HuH-7 (cell line): Measurements from ENCODE around the gene CRIM1.

ENCODE experiments used
- DNase-seq: peaks from one replicate; pipeline ENCODE4 v3.0.0; 2011; ENCODE audit warnings: low spot score

The CRIM1 gene

DNA sequence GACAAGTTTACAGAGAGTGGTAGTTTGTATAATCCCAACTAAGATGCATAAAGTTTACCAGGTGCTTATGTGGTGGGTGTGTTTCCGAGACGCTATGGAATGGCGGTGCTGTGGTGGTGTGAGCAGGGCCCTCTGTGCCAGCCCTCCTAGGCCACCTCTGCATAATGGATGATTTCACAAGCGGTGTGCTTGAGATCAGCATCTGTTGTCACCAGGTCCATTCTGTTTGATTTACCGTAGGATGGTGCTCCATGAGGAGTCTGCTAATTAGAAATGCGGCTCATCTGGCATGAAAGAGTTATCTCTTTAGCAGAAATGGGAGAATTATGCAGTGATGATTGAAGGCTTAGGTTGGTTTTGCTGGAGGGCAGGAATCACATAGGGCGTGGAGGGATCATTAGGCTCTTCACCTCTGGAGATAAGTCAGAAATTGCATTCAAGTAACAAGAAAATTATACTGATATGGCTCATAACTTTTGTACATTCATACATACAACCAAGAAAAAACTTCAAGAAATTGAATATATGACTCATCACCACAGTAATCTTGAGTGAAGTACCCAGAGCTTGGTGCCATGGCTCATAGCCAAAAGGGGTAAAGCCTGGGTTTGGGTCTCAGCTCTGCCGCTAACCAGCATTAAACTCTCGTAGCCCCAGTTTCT lies 41.4 kb downstream of the CRIM1 start:
- DNase-seq: no peak

DNA sequence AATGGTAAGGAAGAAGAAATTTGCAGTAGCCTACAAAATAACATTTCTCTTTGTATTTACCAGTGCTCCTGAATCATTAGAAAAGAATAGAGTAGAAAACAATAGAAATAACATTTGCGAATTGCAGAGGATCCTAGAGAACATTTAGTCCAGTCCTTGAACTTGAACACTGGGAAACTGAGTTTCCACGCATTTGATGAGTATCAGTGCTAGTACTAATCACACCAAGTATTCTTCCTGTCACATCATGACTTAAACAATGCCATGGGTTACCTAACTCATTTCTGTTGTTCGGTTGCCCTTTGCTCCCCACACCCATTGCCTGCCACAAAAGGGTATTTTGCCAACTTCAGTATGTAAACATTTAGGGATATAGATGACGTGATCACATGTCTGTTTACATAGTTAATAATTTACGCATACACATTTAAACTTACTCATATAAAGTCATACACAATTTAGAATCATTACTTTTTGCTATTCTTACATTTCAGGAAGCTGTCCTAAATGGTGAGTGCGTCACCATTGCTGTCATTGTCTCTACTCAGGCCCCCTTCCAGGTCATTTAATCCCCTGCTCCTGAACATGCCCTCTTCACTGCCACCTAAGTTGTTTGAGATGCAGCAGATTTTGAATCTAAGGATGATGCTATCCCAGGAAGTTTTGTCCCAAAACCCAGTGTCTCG lies 42.3 kb downstream of the CRIM1 start:
- no peak for DNase-seq

DNA sequence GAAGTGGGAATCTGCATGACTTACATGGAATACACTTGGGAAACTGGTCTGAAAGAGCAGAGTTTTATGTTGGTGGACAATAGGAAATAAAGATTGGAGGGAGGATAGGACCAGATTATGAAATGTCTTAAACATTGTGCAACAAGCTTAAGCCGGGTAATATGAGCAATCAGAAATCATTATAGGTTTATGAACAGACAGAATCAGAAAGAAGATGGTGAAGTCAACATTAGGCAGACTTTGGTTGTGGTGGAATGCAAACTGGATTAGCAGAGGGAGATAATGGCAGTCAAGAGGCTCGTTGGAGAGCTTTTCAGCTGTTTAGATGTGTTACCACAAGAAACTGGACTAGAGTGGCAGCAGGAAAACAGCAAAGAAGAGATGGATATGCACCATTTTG lies 43.5 kb downstream of the CRIM1 start:
- no peak for DNase-seq

DNA sequence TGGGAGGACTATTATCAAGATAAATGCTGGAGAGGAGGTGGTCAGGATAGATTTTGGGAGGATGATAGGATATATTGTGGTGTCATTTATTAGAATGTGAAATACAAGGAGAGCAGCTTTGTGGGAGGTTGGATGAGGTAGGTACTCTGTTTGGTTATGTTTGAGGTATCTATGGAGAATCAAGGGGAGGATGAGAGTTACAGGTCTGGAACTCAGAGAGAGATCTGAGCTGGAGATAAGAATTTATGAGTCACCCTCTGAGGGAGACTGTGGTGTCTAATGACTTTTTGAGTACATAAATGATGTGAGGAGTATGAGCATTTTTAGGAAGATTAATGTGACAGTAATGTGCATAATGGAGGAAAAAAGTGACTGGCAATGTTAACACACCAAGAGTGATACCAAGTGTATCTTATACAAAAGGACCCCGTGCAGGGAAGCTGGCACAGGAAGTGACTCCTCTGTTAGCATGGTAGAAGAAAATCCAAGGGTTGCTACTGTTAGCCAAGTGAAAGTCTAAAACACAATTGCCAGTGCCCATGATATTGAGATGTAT lies 48.2 kb downstream of the CRIM1 start:
- DNase-seq: no peak

DNA sequence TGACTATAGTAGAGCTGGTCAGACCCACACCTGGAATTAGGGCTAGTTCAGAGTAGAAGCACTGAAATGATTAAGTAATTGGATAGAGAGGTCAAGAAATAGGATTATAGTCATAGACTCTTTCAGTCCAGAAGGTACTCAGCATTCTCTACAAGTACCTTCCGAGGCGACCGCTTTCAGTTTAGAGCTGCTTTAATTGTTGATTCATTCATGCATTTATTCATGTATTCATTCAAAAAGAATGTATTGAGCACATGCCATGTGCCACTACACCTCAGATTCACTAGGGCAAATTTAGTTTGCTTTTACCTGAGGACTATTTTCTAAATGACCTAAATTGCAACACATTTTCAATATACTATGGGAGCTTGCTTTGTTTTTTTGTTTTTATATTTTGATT lies 48.7 kb downstream of the CRIM1 start:
- DNase-seq: no peak

DNA sequence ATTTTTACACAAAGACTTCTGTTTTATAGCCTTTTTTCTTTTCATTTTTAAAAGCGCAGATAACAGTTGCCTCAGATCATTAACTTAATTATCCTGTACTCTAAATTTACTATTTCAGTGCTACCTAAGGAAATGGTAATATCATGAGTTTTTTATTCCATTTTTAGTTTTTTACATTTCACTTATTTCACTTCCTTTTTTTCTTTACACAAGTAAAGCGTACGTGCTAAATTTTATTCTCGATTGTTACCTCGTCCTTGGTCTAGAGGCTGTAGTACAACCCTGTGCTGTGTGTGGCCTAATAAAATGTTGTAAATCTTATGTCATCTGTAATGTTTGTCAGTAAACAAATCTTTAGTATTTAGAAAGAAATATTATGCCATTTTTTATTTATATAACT lies 49.2 kb downstream of the CRIM1 start:
- DNase-seq: no peak

DNA sequence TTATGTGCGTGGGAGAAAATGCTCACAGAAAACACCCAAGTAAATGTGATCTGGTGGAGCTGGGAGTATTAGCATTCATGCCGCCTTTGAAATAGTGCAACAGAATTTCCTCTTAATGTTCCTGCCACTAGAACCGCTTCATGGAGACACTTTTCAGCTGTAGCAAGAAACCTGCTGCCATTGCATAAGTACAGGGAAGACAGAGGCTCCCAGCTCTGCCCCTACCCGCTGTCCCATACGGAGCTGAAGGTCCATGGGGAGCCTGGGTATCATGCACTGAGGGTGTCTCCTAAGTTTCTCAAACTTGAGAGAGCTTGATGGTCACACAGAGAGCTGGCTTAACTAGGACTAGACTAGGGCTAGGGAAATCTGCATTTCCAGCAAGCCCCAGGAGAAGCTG lies 49.6 kb downstream of the CRIM1 start:
- DNase-seq: no peak

DNA sequence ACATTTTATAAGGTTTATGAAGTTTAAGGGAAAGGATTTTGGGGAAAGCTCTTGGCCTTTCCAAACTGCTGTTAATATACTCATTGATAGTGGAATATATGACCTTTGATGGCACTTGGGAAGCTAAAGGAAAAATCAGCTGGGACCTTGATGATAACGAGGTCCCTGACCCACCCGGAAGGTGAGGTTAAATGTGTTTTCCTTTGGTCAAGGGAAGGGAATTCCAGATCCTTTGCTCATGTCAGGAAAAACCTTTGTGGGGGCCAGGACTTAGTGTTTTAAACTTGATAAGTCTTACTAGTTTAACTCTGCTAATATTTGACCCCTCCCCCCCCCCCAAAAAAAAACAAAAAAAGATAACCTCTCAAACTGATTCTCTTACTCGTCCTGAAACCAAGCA lies 50.7 kb downstream of the CRIM1 start:
- no peak for DNase-seq

DNA sequence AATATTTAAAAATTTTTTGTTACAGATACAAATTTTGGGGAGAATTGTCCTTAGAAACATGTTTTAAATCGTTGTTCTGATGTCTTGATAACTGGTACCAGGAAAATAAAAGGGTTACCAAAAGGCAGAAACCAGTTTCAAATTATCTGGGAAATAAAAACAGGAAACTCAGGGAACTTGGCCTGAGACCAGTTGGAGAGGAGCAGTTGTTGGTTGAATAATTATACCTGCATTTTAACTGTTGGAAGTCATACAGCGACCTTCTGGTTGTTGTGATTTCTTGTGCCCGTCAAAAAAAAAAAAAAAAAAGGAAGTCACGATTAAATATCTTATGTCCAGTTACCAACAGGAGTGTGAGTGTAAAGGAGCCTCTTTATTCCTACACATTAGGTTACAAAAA lies 51.8 kb downstream of the CRIM1 start:
- DNase-seq: no peak

DNA sequence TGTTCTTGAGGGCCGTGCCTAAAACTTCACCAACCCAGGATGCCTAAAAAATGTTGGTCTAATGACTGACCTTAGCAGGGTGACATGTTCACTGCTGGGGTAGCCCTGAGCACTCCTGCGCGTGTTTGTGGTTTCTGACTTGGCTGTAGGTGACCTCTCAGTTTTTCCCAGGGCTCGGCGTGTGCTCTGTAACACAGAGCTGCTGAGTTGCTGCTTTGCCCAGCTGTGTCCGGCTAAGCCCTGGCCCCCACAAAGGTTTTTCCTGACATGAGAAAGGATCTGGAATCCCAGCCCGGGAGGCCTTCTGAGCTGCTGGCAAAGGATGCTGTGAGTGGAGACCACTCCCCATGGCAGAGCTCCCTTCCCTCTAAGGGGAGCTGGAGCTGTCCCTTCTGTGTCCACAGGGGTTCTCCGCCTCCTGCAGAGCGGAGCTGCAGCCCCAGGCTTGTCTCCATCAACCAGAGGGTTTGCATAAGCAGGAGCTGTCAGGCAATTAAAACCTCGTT lies 52.7 kb downstream of the CRIM1 start:
- no peak for DNase-seq

DNA sequence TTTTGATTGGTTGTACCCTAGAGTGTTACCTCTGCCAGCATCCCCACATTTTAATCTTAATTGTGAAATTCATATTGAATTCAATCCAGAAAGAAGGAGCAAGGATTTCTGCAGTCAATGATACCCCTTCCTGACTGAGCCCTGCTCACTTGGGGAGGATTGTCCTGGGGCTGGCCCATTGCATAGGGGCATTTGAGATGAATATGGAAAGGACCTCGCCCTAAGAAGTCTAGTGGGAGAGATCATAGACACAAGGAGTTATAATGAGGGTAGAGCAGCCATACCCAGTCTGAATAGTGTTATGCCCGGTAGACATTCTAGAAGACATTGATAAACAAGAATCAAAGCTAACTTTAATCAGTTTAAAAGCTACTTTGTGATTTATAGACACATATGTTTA lies 53.8 kb downstream of the CRIM1 start:
- DNase-seq: no peak

DNA sequence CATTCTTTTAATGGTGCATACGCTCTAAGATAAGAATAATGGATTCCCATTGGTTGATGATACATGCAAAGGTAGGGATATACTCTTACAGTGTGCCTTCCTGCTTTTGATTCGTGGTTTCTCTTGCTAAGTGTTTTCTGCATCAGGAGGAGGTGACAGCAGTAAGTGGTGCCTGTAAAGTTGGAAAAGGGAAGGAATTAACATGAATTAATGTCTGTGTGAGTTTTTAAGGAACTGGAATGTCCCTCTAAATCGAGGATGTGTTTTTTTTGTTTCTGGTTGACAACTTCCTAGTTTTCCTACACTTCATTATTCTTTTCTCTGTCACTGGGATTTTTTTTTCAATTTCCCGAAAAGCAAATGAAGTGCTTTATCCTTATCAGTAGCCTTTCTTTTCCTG lies 54.4 kb downstream of the CRIM1 start:
- no peak for DNase-seq

DNA sequence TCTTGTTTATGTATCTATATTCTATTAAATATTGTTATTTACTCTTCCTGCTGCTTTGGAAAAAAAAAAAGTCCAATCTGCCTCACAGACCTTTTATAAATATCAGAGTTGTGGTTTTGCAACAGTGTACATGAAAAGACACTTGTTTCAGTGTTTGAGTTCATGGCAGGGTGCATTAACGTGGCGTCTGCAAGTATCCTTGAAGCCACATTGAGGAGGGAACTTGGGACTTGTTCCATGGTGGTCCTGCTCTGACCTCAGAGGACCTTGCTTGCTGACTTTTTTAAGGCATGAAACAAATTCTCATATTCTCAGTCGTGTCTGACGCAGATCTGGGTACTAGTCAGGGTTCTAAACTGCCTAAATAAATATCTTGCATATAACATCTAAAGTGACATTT lies 55.1 kb downstream of the CRIM1 start:
- DNase-seq: no peak

DNA sequence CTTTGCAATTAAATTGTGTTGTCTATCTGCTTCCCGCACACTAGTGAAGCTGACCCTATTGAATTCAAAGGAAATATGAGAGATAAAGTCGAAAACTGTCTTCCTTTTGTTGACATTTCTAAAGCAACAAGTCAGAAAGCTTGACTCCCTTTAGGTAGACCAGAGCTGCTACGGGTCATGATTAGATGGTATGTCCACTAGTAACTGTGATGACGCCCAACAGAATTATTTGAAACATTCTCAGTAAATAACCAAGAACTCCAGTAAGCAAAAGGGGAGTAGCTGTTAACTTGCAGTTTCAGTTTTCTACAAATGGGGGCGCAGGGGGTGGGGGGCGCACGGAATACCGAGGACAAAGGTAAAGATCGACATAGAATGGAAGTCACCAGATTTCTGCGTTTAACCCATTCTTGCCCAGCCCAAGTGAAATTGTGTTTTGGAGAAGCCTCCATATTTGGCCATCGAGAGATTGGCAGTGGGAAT lies 56.4 kb downstream of the CRIM1 start:
- no peak for DNase-seq

DNA sequence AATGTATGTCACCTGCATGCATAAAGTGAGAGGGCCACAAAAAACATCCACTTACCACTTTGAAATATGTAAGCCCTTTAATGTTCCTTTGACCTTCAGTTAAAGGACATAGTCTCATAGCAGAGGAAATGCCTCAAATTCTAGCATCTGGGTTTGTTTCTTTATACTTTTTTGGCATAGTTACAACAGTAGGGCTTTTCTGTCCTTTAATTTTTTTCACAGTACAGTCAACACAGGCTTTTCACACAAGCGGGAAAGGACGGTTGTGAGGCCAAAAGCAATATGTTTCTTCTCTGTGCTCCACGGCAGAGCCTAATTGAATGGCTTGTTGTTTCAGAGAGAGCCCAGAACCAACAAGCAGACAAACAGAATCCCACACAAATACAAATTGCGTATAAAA lies 57.6 kb downstream of the CRIM1 start:
- DNase-seq: no peak

DNA sequence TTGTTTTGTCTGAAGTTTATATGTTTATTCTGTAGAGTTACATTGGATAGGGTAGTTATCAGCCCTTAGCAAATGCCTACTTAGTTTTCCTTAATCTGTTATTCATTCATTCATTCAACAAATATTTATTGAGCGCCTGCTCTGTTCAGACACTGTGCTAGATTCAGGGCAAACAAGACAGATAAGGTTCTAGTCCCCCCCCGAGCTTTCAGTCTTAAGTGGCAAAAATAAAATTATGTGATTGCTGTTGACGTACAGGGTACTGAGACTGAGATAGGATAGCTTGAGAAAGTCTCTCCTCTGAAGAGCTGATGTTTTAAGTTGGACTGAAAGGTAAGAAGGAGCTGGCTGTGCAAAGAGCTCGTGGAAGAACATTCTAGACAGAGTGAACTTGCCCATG lies 58.7 kb downstream of the CRIM1 start:
- no peak for DNase-seq

DNA sequence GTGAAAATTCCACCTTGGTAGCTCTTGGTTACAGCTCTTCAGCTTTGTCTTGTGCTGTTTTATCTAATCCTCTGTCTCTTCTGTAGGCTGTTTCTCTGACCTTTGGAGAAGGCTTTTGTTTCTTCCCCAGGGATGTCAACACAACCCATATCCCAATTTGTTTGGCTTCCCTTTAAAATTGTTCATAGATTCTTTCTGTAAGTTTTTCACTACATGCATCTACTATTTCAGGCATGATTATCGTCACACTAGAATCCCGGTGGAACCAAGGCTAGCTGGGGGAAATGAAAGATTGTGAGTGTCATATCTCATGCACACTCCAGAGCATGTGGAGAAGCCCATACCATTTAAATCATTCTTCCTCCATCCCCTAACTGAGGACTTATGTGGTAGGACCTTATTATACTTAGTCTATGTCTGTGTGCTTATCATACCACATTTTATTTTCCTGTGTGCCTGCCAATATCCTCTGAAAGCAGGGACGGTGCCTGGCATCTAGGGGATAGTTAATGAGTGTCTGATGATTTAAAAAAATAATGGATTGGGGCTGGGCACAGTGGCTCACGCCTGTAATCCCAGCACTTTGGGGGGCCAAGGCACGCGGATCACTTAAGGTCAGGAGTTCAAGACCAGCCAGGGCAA lies 59.9 kb downstream of the CRIM1 start:
- DNase-seq: no peak

DNA sequence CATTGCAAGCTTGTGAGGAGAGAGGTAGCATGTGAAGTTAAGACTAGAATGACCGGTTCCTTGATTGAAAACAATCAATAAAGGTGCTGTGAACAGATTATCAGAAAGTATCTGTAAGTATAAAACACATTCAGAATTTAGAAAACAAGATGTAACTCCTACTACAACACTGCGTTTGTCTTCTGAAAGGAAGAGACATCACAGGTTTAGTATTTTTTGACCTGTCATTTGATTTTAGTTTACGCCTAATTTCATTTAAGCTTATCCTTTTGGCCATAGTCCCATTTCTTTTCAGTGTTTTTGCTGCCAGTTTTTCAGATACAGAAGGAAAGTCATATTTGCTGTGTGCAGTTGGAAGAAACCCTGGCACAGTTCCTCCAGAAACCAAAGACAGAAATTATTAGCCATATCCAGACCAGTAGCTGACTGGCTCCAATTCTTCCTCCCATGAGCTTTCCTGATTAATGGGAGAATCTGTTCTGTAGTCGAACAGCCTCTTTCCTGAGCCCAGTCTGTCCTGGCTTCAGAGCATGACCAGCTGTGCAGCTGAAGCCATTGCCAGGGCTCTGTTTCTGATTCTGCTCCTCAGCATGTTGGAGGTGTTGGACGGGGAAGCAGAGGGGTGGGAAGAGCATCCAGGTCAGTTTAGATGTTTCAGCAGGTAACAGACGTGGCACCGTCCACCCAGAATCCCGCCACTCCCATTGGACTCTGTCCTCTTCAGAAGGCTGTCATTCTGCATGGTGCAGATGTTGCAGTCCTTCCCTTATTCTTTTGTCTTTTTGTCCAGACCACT lies 61.0 kb downstream of the CRIM1 start:
- DNase-seq: no peak

DNA sequence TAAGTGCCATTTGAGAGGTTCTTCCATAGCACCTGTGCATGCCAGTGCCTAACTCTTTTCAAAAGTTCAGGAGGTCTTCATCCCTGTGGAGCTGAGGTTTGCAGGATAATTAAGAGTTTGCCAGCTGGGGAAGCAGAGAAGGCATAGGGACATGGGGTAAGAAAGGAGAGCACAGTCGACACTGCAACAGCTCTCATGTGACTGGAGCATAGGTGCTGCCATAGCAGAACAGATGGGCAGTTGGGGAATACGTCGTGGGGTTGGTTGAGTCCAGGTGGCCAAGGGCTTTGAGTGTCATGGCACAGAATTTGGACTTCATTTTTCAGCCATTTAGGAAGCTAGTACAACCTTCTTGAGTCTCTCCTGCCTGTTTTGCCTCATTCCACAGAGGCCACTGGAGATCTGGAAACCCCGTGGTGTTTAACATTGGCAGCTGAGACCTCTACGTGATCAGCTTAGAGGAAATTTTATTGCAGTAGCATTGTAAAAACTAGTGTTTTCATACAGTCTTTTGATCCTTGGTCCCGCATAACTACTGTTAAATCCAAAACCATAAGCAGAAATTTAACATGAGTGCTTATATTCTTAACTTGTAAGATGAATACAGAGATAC lies 65.1 kb downstream of the CRIM1 start:
- DNase-seq: no peak

DNA sequence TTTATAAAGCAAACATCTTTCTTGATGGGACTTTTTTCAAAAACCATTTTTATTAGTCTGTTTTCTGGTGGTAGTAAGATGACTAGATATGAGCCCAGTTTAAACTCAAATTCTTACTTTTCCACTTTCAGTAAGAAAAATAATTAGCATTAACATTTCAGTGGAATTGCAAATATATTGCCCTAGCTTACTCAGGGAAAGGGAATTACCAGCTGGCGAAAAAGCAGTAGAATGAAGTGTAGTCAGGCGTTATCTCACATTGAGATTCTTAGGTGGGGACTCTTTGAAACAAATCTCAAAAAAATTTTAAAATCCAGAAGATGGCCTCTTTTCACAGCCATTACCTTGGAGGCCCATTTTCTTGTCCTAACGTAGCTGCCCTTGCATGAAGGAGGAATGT lies 65.8 kb downstream of the CRIM1 start:
- no peak for DNase-seq

DNA sequence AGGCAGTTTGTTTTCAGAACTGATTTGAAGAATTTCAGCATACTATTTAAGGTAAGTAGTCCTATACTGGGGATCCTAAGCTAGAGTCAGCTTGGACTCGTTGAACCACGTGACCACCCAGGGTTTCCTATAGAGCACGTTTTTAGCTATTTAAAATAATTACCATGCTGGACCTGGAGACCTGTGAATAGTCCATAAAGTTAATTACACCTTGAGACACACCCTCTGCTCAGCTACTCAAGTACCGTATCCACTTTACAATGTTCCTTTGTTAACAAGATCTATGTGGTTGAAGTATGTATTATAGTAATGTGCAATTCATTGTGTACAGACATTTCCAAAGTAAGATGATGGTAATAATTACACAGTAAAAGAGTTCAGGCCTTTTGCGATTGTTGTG lies 67.6 kb downstream of the CRIM1 start:
- DNase-seq: no peak

DNA sequence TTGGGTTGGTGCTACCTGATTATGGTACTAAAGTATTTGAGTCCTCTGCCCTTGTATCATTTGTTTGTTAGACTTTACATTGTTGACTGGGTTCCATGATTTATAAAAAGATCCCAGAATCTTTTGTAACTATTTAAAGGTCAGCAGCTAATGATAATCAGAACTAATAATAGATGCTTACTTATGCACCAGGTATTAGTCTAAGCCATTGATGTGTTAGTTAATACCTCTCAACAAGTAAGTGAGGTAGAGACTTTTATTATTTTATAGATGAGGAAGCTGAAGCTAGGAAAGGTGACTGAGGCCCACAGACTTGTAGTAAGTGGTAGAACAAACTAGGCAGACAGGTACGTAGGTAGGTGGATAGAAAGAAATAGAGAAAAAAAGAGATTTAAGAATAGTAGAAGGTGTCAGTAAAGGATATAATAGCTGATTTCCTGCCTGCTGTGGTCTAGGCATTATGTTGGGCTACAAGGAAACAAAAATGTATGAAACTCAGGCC lies 68.1 kb downstream of the CRIM1 start:
- DNase-seq: no peak
